Vagina (tissue), 2 donors: Measurements from ENCODE around the gene PSPN.

Experiments used
- CTCF ChIP-seq, 3 experiments: fragments of 450-650 bp in 2 of 3; fragments of 200-600 bp in 1 of 3; sonication (generic) in 1 of 3; IDR thresholded peaks; one replicate each; pipeline ENCODE4 v1.5.1; 2017 to 2019; ENCODE audit warnings: antibody characterized with exemption in 3 of 3, mild to moderate bottlenecking in 2 of 3, moderate library complexity in 2 of 3
- POLR2AphosphoS5 ChIP-seq, 2 donors: sonication (generic); formaldehyde crosslinking; IDR thresholded peaks; one replicate each; pipeline ENCODE4 v1.9.0; 2017; ENCODE audit warnings: antibody characterized with exemption in 2 of 2, mild to moderate bottlenecking in 2 of 2, low read depth in 1 of 2; ENCODE audit not compliant: insufficient read depth in 1 of 2

GRCh38 chr19:6406401-6406800 lies 30.7 kb upstream of the PSPN start:
- TF ChIP-seq POLR2AphosphoS5 (IDR thresholded peaks at IDR 0.05; ENCODE audit: insufficient read depth in 1 of 2, low read depth in 1 of 2) (no peak), CTCF (IDR thresholded peaks at IDR 0.05) (no peak)
